ENCODE measurements around the gene SCIN.

Gene SCIN

DNA sequence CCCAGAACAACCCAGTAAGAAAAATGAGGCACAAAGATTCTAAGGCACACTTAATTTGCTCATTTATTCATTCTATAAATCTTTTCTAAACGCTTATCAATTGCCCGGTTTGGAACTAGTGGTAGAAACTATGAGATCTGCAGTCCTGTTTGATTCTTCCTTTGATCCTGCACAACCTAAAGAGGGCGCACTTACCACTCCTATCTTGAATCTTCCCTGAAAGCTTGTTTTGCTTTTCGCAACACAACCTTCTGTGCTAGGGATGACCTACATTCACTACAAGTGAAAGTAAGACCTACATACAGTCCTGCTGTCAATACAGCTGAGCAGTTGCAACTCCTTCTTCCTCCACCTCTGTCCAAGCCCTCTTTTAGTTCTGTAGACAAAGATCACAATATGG lies 104.3 kb downstream of the SCIN start:
- DNase-seq (ENCODE audit: low spot score): peak; percentile 22
- in situ Hi-C loops (cut with MboI; ENCODE audit: low sequenced_read_pairs, unreplicated experiment): no loop called here
- TF ChIP-seq, protein P1, sequence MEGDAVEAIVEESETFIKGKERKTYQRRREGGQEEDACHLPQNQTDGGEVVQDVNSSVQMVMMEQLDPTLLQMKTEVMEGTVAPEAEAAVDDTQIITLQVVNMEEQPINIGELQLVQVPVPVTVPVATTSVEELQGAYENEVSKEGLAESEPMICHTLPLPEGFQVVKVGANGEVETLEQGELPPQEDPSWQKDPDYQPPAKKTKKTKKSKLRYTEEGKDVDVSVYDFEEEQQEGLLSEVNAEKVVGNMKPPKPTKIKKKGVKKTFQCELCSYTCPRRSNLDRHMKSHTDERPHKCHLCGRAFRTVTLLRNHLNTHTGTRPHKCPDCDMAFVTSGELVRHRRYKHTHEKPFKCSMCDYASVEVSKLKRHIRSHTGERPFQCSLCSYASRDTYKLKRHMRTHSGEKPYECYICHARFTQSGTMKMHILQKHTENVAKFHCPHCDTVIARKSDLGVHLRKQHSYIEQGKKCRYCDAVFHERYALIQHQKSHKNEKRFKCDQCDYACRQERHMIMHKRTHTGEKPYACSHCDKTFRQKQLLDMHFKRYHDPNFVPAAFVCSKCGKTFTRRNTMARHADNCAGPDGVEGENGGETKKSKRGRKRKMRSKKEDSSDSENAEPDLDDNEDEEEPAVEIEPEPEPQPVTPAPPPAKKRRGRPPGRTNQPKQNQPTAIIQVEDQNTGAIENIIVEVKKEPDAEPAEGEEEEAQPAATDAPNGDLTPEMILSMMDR (IDR thresholded peaks at IDR 0.05; ENCODE audit: borderline replicate concordance, control extremely low read depth, extremely low read depth, insufficient read depth, missing control alignments): no peak

DNA sequence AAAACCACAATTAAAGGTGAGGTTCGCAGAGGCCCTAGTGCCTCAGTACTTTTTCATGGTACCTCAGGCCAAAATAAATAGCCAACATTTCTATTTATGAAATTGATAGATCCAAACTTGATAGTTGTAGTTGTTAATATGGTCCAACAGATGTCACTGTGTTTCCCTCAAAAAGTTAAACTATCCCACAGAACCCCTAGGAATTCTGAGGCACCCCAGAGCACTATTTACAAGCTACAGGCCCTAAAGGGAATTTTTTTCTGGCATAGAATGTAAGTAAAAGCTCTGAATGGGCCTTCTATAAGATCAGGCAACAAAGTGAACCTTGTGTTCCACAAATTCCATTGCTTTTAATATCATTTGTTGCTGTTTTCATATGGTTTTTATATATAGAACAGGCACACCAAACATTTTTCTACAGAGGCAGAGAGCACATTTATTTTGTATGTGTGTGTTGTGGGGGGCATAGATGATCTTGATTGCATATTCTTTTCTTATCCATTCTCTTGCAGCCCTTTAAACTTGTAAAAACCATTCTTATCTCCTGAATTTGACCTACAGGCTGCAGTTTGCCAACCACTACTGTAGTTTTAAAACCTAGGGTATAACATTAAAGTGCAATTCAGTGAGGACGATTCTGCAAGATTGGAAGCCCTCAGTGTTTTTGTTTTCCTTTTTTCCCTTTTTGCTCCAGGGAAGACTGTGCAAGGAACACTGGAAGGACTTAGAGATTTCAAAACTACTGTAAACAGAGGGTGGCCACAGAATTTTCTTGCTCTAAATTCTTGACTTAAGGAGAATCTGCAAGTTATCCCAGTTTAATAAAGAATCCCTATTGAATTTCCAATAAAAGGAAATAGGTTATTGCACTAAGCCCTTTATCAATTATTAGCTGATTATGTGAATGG lies 113.4 kb downstream of the SCIN start:
- no peak for DNase-seq (ENCODE audit: low spot score)
- in situ Hi-C loops (cut with MboI; ENCODE audit: low sequenced_read_pairs, unreplicated experiment): no loop called here
- TF ChIP-seq, protein P1 (IDR thresholded peaks at IDR 0.05; ENCODE audit: borderline replicate concordance, control extremely low read depth, extremely low read depth, insufficient read depth, missing control alignments): no peak

DNA sequence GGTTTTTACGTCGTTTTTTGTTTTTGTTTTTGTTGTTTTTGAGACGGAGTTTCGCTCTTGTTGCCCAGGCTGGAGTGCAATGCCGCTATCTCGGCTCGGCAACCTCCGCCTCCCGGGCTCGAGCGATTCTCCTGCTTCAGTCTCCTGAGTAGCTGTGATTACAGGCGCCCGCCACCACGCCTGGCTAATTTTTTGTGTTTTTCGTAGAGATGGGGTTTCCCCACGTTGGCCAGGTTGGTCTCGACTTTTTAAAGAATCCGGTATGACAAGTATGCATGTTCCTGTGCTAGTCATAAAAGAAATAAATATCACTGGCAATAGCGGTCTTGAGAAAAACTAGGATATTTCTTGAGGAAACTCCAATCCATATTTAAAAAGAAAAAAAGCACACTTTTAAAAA lies 114.2 kb downstream of the SCIN start:
- in situ Hi-C loops (cut with MboI; ENCODE audit: low sequenced_read_pairs, unreplicated experiment): no loop called here
- no peak for DNase-seq (ENCODE audit: low spot score)
- TF ChIP-seq, protein P1 (IDR thresholded peaks at IDR 0.05; ENCODE audit: borderline replicate concordance, control extremely low read depth, extremely low read depth, insufficient read depth, missing control alignments): no peak

DNA sequence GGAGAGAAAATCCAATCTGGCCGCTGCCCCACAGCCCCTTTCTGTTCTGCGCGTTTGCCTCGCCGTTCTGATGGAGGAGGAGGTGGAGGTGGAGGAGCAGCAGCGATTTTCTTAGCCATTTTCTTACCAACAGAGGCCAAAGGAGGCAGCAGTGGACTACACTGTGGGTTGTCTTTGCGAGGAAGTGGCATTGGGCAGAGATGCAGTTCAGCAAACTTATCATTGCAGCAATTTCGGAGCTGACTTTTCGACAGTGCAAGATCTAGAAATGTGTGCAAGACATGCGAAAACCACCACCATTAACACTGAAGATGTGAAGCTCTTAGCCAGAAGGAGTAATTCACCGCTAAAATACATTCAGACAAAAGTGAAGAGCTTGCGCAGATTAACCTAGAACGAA lies 115.0 kb downstream of the SCIN start:
- TF ChIP-seq, protein P1 (IDR thresholded peaks at IDR 0.05; ENCODE audit: borderline replicate concordance, control extremely low read depth, extremely low read depth, insufficient read depth, missing control alignments): no peak
- in situ Hi-C loops (cut with MboI; ENCODE audit: low sequenced_read_pairs, unreplicated experiment): no loop called here
- no peak for DNase-seq (ENCODE audit: low spot score)

DNA sequence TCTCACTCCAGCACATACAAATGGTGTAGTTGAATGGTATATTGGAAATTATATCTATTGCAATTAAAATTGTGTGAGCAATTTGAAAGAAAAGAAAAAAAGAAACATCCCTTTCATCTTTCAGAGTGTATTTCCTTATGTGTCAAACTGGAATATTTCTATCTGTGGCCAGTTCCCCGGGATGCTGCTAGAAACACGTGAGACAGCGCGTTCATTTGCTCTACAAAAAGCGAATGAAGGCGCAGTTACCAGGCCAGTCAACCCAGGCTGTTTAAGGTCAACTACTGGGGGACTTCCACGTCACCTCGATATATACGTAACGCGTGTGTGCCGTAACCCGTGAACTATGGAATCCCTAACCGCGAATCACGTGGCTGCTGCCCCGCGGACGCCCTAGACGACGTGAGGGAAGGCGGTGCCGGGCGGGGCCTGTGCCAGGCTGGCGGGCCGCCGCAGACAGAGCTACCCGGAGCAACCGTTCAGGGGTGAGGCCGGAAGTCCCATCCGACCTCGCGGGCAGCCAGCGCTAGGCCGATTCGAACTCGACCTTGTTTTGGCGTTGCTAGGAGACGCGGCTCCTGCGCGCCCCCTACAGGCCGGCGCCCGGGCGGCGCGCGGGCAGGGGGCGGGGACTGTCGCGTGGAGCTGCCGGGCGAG lies 115.8 kb downstream of the SCIN start:
- TF ChIP-seq, protein P1 (IDR thresholded peaks at IDR 0.05; ENCODE audit: borderline replicate concordance, control extremely low read depth, extremely low read depth, insufficient read depth, missing control alignments): peak; percentile 97
- DNase-seq (ENCODE audit: low spot score): peak; percentile 89
- in situ Hi-C loops (cut with MboI; ENCODE audit: low sequenced_read_pairs, unreplicated experiment): no loop called here

DNA sequence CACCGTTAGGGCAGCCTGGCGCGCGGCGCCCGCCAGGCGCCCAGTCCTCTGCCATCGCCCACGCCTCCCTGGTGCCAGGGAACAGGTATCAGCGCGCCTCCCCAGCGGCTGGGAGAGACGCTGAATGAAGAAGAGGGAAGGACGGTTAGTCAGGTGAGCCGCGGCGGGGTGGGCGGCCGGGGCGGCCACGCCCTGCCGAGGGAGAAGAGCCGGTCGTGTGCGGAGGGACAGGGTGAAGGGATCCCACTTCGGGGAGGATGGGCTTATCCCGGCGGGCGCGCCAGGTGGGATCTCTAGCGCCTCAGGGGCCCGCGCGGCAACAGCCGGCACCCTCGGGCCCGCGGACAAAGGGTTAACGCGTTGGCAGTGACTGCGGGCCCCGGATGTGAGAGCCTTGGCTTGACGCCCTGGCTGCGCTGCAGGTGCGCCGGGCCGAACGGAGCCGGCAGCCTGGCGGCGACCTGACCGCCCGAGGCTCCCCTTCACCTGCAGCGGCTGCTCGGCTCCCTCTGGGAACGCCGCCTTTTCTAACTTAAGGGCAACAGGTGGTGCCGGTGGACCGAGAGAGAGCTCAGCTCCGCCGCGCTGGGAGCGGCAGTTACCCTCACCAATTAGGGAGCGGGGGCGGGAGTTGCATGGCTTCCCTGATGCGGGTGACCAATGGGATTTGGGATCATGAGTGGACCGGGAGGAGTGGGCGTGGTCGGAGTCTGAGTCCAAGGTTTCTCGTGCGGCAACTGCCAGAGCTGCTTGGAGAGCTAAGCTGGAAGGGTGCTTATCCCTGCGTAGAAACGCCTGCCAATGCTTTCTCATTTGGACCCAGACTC lies 116.6 kb downstream of the SCIN start, which contains the start of gene ARL4A:
Gene ARL4A, plus strand, starts transcription at position 743 of the 827 bp plus-strand sequence. CDS start 622 bp downstream, outside the sequence.
- TF ChIP-seq, protein P1 (IDR thresholded peaks at IDR 0.05; ENCODE audit: borderline replicate concordance, control extremely low read depth, extremely low read depth, insufficient read depth, missing control alignments): peak; percentile 54
- DNase-seq (ENCODE audit: low spot score): peak; percentile 80
- in situ Hi-C loops (cut with MboI; ENCODE audit: low sequenced_read_pairs, unreplicated experiment): no loop called here
